Measurements from ENCODE around the gene CENPB. TPM values are rescaled to one million over a fixed set of nuclear protein-coding genes. Genes with fewer than 3 reads are reported as not detected.

CENPB gene
- total and polyA plus RNA-seq, 8 donors, result 30.2 to 46.5 (median 39.3) TPM

DNA sequence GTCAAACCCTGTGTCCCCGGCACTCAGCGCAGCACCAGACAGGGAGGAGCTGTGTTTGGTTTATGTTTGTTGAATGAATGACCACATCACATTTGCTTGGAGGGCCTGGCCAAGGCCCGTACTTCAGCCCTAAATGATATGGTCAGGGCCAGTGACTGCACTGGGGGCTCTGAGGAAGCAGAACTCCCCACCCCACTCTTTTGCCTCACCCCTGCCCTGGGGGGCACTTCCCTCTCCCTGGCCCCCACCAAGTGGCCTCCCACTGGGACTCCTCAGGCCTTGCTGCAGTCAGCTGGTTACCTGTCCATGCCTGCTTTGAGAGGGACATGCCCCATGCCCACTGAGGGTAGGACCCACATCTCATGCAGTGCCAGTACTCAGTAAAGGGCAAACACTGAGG, 21.9 kb downstream of the CENPB start:
- TF ChIP-seq, protein P1, sequence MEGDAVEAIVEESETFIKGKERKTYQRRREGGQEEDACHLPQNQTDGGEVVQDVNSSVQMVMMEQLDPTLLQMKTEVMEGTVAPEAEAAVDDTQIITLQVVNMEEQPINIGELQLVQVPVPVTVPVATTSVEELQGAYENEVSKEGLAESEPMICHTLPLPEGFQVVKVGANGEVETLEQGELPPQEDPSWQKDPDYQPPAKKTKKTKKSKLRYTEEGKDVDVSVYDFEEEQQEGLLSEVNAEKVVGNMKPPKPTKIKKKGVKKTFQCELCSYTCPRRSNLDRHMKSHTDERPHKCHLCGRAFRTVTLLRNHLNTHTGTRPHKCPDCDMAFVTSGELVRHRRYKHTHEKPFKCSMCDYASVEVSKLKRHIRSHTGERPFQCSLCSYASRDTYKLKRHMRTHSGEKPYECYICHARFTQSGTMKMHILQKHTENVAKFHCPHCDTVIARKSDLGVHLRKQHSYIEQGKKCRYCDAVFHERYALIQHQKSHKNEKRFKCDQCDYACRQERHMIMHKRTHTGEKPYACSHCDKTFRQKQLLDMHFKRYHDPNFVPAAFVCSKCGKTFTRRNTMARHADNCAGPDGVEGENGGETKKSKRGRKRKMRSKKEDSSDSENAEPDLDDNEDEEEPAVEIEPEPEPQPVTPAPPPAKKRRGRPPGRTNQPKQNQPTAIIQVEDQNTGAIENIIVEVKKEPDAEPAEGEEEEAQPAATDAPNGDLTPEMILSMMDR (IDR thresholded peaks at IDR 0.05), result no peak
- Histone ChIP-seq H3K27ac (no peak overlapping the region), H3K4me1 (peaks cover 0 to 10% (median 8%) of the 10 kb centered on the region in 3 donors), H3K9me3 (no peaks in the 10 kb centered on the region), H3K36me3 (no peaks in the 10 kb centered on the region), H3K4me3 (no peak overlapping the region), H3K27me3 (no peaks in the 10 kb centered on the region)
- DNase-seq (peak in 1 of 6 donors; percentile 46), FAIRE-seq (no peak), ATAC-seq (no peak)
- WGBS, 2 donors, result 90 to 96% methylated on average over 3 of the region's 3 CpGs
- intact Hi-C loops (cut with DNase I), result no loop called here

- DNase-seq (peak in 1 of 6 donors; percentile 46), FAIRE-seq (no peak), ATAC-seq (no peak)
- 85 to 87% methylated on average over 8 of the region's 8 CpGs for WGBS, 2 donors
- peaks cover 0 to 8% (median 7%) of the 10 kb centered on the region in 3 donors for H3K4me1 ChIP-seq
- intact Hi-C loops (cut with DNase I), result no loop called here
- H3K27me3 ChIP-seq, result no peaks in the 10 kb centered on the region
- TF ChIP-seq, protein P1 (IDR thresholded peaks at IDR 0.05), result no peak
- H3K36me3 ChIP-seq, result no peaks in the 10 kb centered on the region
- no peak overlapping the region for H3K27ac ChIP-seq
- no peaks in the 10 kb centered on the region for H3K9me3 ChIP-seq
- no peak overlapping the region for H3K4me3 ChIP-seq
Observed at GRCh38 chr20:3763671-3764601, 22.6 kb downstream of the CENPB start.

- H3K27me3 ChIP-seq, result no peaks in the 10 kb centered on the region
- H3K27ac ChIP-seq, result no peak overlapping the region
- H3K4me3 ChIP-seq, result no peak overlapping the region
- no peak for FAIRE-seq
- no peaks in the 10 kb centered on the region for H3K9me3 ChIP-seq
- ATAC-seq, result peak in 1 of 4 donors; percentile 8
- WGBS, 2 donors, result 79 to 83% methylated on average over 10 of the region's 10 CpGs
- H3K36me3 ChIP-seq, result no peaks in the 10 kb centered on the region
- TF ChIP-seq, protein P1 (IDR thresholded peaks at IDR 0.05), result no peak
- intact Hi-C loops (cut with DNase I), result no loop called here
- H3K4me1 ChIP-seq, result no peaks in the 10 kb centered on the region
- DNase-seq, result peak in 1 of 6 donors; percentile 34
Observed at GRCh38 chr20:3760655-3761348, 25.7 kb downstream of the CENPB start.

DNA sequence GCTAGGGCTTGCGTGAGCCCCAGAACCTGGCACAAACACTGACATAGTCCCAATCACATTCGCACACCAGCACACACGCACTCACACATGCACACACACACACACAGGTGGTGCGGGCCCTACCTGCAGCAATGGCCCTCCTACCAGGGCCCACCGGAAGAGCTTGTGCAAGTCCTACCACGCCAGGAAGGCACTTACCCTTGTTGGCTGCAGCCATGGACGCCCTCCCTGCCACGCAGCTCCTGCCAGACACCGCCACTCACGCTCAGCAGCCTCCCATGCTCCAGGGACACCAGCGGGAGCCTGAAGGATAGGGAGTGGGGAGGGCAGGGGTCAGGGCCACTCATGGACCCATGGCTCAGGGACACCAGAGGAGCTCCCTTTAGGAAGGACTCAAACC, 26.7 kb downstream of the CENPB start:
- FAIRE-seq (no peak), DNase-seq (peak in 1 of 6 donors; percentile 45), ATAC-seq (no peak)
- Histone ChIP-seq H3K36me3 (no peaks in the 10 kb centered on the region), H3K4me3 (no peak overlapping the region), H3K4me1 (no peaks in the 10 kb centered on the region), H3K27ac (no peak overlapping the region), H3K9me3 (no peaks in the 10 kb centered on the region), H3K27me3 (no peaks in the 10 kb centered on the region)
- TF ChIP-seq, protein P1 (IDR thresholded peaks at IDR 0.05), result no peak
- intact Hi-C loops (cut with DNase I), result loop anchor here in 1 of 3 donors (10.0 kb wide), 1 partner anchor 325 kb away; no protein-coding TSS in a partner anchor
- 90 to 91% methylated on average over 11 of the region's 11 CpGs for WGBS, 2 donors
